ENCODE results near the gene SEH1L.

The SEH1L gene

GRCh38 chr18:12929477-12930083, 18.2 kb upstream of the SEH1L start:
- H3K27me3 Mint-ChIP-seq = peaks cover 6% of the 10 kb centered on the region
- no peaks in the 10 kb centered on the region for H3K9me3 Mint-ChIP-seq
- no peaks in the 10 kb centered on the region for H3K36me3 Mint-ChIP-seq (ENCODE audit: low read depth)
- peaks cover 2% of the 10 kb centered on the region for H3K4me1 Mint-ChIP-seq (ENCODE audit: low read depth)
- no peak overlapping the region for H3K4me3 Mint-ChIP-seq
- no peak overlapping the region for H3K27ac Mint-ChIP-seq

DNA sequence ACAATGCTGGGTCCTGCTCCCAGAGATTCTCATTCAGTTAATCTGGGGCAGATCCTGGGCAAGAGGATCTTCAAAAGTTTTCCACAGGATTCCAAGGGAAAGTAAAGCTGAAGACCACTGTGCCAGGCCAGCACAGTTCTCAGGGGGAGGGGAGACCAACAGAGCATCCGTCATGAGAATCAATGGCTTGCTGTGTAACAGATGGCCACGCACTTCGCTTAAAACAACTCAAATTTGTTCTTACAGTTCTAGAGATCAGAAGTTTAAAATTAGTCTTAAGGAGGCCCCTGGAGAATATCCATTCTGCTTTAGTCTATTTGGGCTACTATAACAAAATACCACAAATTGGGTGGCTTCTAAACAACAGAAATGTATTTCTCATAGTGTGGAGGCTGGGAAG, 17.4 kb upstream of the SEH1L start:
- Mint-ChIP-seq H3K9me3 (no peaks in the 10 kb centered on the region), H3K27me3 (peaks cover 4% of the 10 kb centered on the region)

GRCh38 chr18:12930908-12931307, 16.9 kb upstream of the SEH1L start:
- no peaks in the 10 kb centered on the region for H3K9me3 Mint-ChIP-seq
- no peak overlapping the region for H3K4me3 Mint-ChIP-seq
- H3K36me3 Mint-ChIP-seq (ENCODE audit: low read depth) = no peaks in the 10 kb centered on the region
- H3K27me3 Mint-ChIP-seq = peaks cover 4% of the 10 kb centered on the region
- H3K27ac Mint-ChIP-seq = no peak overlapping the region
- H3K4me1 Mint-ChIP-seq (ENCODE audit: low read depth) = peaks cover 4% of the 10 kb centered on the region

More for the DNA sequence above, 17.4 kb upstream of the SEH1L start:
- H3K4me3 Mint-ChIP-seq = no peak overlapping the region
- H3K4me1 Mint-ChIP-seq (ENCODE audit: low read depth) = peaks cover 4% of the 10 kb centered on the region
- H3K36me3 Mint-ChIP-seq (ENCODE audit: low read depth) = no peaks in the 10 kb centered on the region
- H3K27ac Mint-ChIP-seq = no peak overlapping the region

DNA sequence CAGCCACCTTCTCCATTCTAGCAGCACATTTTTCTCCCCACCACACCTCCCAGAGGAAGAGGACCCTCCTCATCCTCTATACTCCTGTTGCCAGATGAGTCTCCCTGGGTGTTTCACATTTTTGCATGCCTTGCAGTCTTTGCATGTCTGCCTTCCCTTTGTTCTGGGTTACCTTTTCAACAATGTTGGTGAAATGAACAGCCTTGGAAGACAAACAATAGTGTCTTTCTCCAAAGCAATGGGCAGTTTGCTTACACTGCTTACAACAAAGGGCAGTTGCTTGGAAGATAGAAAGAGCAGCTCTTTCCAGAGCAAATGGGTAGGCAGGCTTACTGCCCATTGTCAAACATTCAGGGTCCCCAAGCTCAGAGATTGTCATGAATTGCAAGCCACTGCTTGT, 14.5 kb upstream of the SEH1L start:
- Mint-ChIP-seq H3K9me3 (no peaks in the 10 kb centered on the region), H3K4me1 (ENCODE audit: low read depth) (peaks cover 4% of the 10 kb centered on the region), H3K4me3 (no peak overlapping the region), H3K27me3 (peaks cover 4% of the 10 kb centered on the region), H3K36me3 (ENCODE audit: low read depth) (no peaks in the 10 kb centered on the region), H3K27ac (no peak overlapping the region)

DNA sequence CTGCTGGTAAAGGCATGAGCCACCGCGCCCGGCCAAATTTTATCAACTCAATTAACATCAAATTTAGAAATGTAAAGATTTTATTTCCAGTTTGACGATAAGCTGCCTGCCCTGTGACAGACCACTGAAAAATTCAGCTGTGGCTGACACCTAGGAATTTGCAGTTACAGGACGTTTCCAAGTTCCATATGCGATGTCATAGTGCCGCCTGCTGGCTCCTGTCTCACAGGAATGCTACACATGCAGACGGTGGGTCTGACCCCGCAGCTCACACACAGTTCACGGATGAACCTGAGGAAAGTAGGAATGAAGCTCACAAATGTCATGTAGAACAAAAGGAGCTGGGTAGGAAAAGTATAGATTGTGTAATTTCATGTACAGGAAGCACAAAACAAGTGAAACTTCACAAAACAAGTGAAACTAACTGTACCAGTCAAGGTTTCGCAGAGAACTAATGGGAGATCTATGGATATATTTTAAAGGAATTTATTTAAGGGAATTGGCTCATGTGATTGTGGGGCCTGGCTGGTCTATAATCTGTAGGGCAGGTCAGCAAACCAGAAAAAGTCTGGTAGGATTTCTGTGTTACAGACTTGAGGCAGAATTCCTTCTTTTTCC, 13.2 kb upstream of the SEH1L start:
- H3K9me3 Mint-ChIP-seq = no peaks in the 10 kb centered on the region
- peaks cover 4% of the 10 kb centered on the region for H3K27me3 Mint-ChIP-seq
- no peak overlapping the region for H3K4me3 Mint-ChIP-seq
- H3K36me3 Mint-ChIP-seq (ENCODE audit: low read depth) = no peaks in the 10 kb centered on the region
- peaks cover 4% of the 10 kb centered on the region for H3K4me1 Mint-ChIP-seq (ENCODE audit: low read depth)
- peak overlapping the region; percentile 37 for H3K27ac Mint-ChIP-seq

- Mint-ChIP-seq H3K4me1 (ENCODE audit: low read depth) (peaks cover 8% of the 10 kb centered on the region), H3K4me3 (no peak overlapping the region), H3K27me3 (peaks cover 4% of the 10 kb centered on the region), H3K27ac (no peak overlapping the region), H3K9me3 (no peaks in the 10 kb centered on the region), H3K36me3 (ENCODE audit: low read depth) (no peaks in the 10 kb centered on the region)
Measured at GRCh38 chr18:12939162-12939561, 8.6 kb upstream of the SEH1L start.

DNA sequence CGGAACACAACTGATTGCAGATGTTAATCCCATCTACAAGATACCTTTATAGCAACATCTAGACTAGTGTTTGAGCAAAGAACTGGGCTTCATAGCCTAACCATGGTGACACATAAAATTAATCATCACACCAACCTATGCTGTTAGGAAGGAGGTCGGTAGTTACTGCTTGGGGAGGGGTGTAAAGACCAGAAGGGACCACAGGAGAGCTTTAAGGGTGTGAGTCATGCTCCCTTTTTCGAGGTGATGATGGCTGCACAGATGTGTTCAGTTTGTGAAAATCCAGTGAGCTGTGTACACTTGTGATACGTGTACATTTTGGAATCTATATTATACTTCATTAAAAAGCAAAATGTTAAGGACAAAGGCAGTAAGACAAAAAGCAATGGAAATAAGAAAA, 4.6 kb upstream of the SEH1L start:
- H3K4me1 Mint-ChIP-seq (ENCODE audit: low read depth) = peaks cover 29% of the 10 kb centered on the region
- no peak overlapping the region for H3K4me3 Mint-ChIP-seq

GRCh38 chr18:12944709-12945108, 3.1 kb upstream of the SEH1L start:
- Mint-ChIP-seq H3K27ac (peak overlapping the region; percentile 49), H3K4me3 (no peak overlapping the region), H3K9me3 (no peaks in the 10 kb centered on the region), H3K27me3 (no peaks in the 10 kb centered on the region), H3K36me3 (ENCODE audit: low read depth) (peaks cover 20% of the 10 kb centered on the region), H3K4me1 (ENCODE audit: low read depth) (peaks cover 40% of the 10 kb centered on the region)

More for the DNA sequence above, 4.6 kb upstream of the SEH1L start:
- Mint-ChIP-seq H3K27ac (no peak overlapping the region), H3K27me3 (no peaks in the 10 kb centered on the region), H3K9me3 (no peaks in the 10 kb centered on the region), H3K36me3 (ENCODE audit: low read depth) (peaks cover 13% of the 10 kb centered on the region)

GRCh38 chr18:12946549-12947284, 1.1 kb upstream of the SEH1L start:
- peaks cover 60% of the 10 kb centered on the region for H3K4me1 Mint-ChIP-seq (ENCODE audit: low read depth)
- peak overlapping the region; percentile 99 for H3K27ac Mint-ChIP-seq
- peak overlapping the region; percentile 98 for H3K4me3 Mint-ChIP-seq
- no peaks in the 10 kb centered on the region for H3K9me3 Mint-ChIP-seq
- H3K36me3 Mint-ChIP-seq (ENCODE audit: low read depth) = peaks cover 34% of the 10 kb centered on the region
- H3K27me3 Mint-ChIP-seq = no peaks in the 10 kb centered on the region

DNA sequence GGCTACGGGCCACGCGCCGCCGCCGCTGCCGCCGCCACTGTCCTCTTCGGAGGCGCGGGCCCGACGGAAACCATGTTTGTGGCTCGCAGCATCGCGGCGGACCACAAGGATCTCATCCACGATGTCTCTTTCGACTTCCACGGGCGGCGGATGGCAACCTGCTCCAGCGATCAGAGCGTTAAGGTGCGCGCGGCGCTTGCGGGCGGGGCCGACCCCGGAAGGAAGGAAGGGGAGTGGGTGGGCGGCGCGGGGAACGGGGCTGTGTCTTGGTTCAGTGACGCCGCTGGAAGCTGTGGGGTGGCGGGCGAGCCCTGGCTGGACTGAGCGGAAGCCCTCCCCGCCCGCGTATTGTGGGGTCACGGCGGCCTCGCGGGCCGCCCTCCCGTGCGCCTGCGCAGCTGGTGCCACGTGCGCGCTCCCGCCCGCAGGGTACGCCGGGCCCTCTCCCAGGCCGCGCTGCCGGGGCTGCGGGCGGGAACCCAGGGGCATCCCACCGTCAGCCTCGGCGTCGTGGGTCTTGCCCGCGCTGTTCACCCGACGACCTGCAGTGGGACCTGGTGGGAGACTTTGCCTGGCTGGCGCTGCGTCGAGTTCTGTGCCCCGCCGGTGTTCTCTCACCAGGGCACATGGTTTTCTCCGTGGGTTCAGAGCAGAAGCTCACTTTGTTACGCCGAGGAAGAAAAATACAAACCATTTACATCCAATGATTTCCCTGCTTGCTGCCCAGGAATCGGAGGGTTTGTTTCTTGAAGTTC, 416 bp downstream of the SEH1L start:
- Mint-ChIP-seq H3K27ac (peak overlapping the region; percentile 97), H3K27me3 (no peaks in the 10 kb centered on the region), H3K36me3 (ENCODE audit: low read depth) (peaks cover 39% of the 10 kb centered on the region), H3K9me3 (no peaks in the 10 kb centered on the region), H3K4me3 (peak overlapping the region; percentile 90), H3K4me1 (ENCODE audit: low read depth) (peaks cover 67% of the 10 kb centered on the region)

DNA sequence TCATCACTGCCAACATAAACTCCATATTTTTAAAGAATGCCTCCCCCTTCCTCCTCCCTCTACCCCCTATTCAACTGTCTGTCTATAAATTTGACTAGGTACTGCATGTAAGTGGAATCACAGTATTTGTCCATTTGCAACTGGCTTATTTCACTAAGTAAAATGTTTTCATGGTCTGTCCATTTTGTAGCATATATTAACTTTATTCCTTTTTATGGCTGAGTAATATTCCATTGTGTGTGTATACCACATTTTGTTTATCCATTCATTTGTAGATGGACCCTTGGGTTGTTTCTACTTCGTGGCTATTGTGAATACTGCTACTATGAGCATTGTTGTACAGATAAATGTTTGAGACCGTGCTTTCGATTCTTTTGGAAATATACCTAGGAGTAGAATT, 10.7 kb downstream of the SEH1L start:
- H3K4me3 Mint-ChIP-seq = no peak overlapping the region
- H3K4me1 Mint-ChIP-seq (ENCODE audit: low read depth) = peaks cover 11% of the 10 kb centered on the region
- H3K27me3 Mint-ChIP-seq = no peaks in the 10 kb centered on the region
- H3K27ac Mint-ChIP-seq = no peak overlapping the region
- no peaks in the 10 kb centered on the region for H3K9me3 Mint-ChIP-seq
- H3K36me3 Mint-ChIP-seq (ENCODE audit: low read depth) = peaks cover 65% of the 10 kb centered on the region

GRCh38 chr18:12960395-12960794, 12.6 kb downstream of the SEH1L start:
- peaks cover 64% of the 10 kb centered on the region for H3K36me3 Mint-ChIP-seq (ENCODE audit: low read depth)
- H3K27ac Mint-ChIP-seq = no peak overlapping the region
- H3K9me3 Mint-ChIP-seq = no peaks in the 10 kb centered on the region
- no peak overlapping the region for H3K4me3 Mint-ChIP-seq
- peaks cover 11% of the 10 kb centered on the region for H3K4me1 Mint-ChIP-seq (ENCODE audit: low read depth)
- H3K27me3 Mint-ChIP-seq = no peaks in the 10 kb centered on the region

DNA sequence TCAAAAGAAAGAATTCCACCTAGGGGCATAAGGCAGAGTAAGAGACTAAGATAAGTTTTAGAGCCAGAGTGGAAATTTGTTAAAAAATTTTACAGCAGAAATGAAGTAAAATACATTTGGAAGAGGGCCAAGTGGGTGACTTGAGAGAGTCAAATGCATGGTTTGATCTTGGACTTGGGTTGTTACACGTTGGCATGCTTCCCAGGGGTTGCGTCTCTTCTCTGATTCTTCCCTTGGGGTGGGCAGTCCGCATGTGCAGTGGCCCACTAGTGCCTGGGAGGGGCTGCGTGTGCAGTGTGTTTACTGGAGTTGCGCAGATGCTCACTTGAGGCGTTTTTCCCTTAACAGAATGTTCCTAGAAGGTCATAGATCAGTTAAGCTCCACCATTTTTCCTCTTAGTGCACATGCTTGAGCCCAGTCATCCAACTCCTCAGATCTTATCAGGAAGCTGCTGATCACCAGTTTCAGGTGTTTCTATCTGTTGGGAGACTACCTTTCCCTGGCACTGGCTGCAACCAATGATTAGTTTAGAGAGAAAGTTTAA, 13.1 kb downstream of the SEH1L start:
- no peak overlapping the region for H3K4me3 Mint-ChIP-seq
- no peaks in the 10 kb centered on the region for H3K27me3 Mint-ChIP-seq
- no peak overlapping the region for H3K27ac Mint-ChIP-seq
- no peaks in the 10 kb centered on the region for H3K9me3 Mint-ChIP-seq
- H3K36me3 Mint-ChIP-seq (ENCODE audit: low read depth) = peaks cover 65% of the 10 kb centered on the region
- peaks cover 11% of the 10 kb centered on the region for H3K4me1 Mint-ChIP-seq (ENCODE audit: low read depth)

- no peak overlapping the region for H3K4me3 Mint-ChIP-seq
- no peaks in the 10 kb centered on the region for H3K27me3 Mint-ChIP-seq
- peaks cover 72% of the 10 kb centered on the region for H3K36me3 Mint-ChIP-seq (ENCODE audit: low read depth)
- no peak overlapping the region for H3K27ac Mint-ChIP-seq
- H3K9me3 Mint-ChIP-seq = no peaks in the 10 kb centered on the region
- H3K4me1 Mint-ChIP-seq (ENCODE audit: low read depth) = peaks cover 17% of the 10 kb centered on the region
Measured at GRCh38 chr18:12963069-12963468, 15.3 kb downstream of the SEH1L start.

- Mint-ChIP-seq H3K4me3 (no peak overlapping the region), H3K27me3 (no peaks in the 10 kb centered on the region), H3K27ac (no peak overlapping the region), H3K9me3 (no peaks in the 10 kb centered on the region), H3K4me1 (ENCODE audit: low read depth) (peaks cover 14% of the 10 kb centered on the region), H3K36me3 (ENCODE audit: low read depth) (peaks cover 71% of the 10 kb centered on the region)
Measured at GRCh38 chr18:12968115-12968514, 20.3 kb downstream of the SEH1L start.

All from stimulated activated naive CD8-positive, alpha-beta T cell treated with anti-CD3 and anti-CD28 coated beads, Interleukin-15, Interleukin-2, amounts not matched to agents 100 ng/mL and 50 ng/mL, for 24 hours (primary cell).